Caki2 (cell line): Measurements from ENCODE around the gene PDE4D. TPM values are rescaled to one million over a fixed set of nuclear protein-coding genes. Genes with fewer than 3 reads are reported as not detected.
"Not testable (repeated sequence)": the region's sequence is repeated elsewhere in the genome, so short reads cannot be mapped to it uniquely, and the experiment has no call there.

Source experiments
- DNase-seq: peaks from one replicate; pipeline ENCODE4 v3.0.0-alpha.2; 2015; ENCODE audit warnings: low read depth
- in situ Hi-C: cut with HindIII; loops from 2 replicates; pipeline ENCODE4 v1.10.0; 2016; ENCODE audit warnings: low sequenced_read_pairs, low pct_unique_long_range_greater_than_20kb, mixed read lengths
- total RNA-seq: library from RNA; depleted of rRNA; stranded (reverse); fragments of >200 nt; shearing (Covaris generic); gene quantifications from 2 replicates; pipeline ENCODE4 v1.2.3, GENCODE V29; 2014; ENCODE audit warnings: low replicate concordance

Gene PDE4D
- total RNA-seq, 1 experiment from 2014 or later = 19.4 TPM

DNA sequence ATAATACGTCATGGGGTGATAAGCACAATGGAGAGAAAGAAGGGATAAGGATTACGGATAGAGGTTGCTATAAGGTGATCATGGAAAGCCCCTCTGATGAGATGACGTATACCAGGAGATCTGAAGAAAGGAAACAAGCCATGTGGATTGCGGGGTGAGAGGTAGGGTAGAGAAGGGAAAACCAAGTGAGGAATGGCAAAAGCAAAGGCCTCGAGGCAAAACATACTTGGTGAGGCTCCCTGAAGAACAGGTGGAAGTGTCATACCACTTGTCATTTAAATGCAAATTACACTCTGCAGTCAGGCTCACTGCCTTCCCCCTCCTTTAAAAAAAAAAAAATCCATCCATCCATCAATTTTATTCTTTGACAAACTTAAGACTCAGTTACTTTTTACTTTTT, 889.9 kb downstream of the PDE4D start:
- in situ Hi-C loops = no loop called here

GRCh38 chr5:59003124-59003523, 890.4 kb downstream of the PDE4D start:
- in situ Hi-C loops = no loop called here
- no peak for DNase-seq

More for the DNA sequence above, 889.9 kb downstream of the PDE4D start:
- DNase-seq = no peak

GRCh38 chr5:59002162-59002825, 891.2 kb downstream of the PDE4D start:
- no peak for DNase-seq
- in situ Hi-C loops = no loop called here

GRCh38 chr5:59001716-59002115, 891.8 kb downstream of the PDE4D start:
- DNase-seq = no peak
- in situ Hi-C loops = no loop called here

DNA sequence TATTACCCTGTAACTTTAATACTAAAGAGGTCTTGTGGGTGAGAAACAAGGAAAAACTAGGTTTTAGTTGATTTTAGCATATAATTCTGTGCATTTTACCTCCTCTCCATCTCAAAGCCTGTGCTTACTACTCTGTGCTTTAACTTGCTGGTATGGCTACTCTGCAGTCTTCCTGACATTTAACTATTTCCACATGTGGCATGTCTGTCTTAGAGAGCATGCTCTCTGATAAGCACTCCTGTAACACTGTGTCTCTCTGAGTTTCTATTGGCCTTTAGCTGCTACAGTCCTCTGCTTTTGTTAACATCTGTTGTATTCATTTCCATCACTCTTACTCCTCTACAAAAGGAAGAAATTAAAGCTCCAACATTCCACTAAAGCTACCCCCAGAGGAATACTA, 892.4 kb downstream of the PDE4D start:
- no peak for DNase-seq
- in situ Hi-C loops = no loop called here

GRCh38 chr5:59000211-59000610, 893.3 kb downstream of the PDE4D start:
- no peak for DNase-seq
- in situ Hi-C loops = no loop called here

- in situ Hi-C loops = no loop called here
- DNase-seq = no peak
These were observed 893.7 kb downstream of the PDE4D start for GRCh38 chr5:58999804-59000203.

- no peak for DNase-seq
- in situ Hi-C loops = no loop called here
These were observed 895.0 kb downstream of the PDE4D start for GRCh38 chr5:58998544-58998943.

GRCh38 chr5:58995779-58996178, 897.7 kb downstream of the PDE4D start:
- in situ Hi-C loops = not testable (repeated sequence)

DNA sequence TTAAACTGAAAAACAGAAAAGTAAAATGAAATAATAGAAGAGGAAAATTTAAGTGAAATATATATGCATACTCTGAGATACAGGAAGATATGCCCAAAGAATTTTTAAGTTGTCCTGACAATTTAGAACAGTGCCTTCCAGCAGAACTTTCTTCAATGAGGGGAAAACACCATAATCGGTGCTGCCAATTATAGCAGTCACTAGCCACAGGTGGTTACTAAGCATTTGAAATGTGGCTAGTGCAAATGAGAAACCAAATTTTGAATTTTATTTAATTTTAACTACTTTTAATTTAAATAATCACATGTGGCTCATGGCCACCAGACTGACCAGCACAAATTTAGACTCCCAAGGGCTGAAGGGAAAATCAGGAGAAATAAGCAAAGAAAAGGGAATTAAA, 900.1 kb downstream of the PDE4D start:
- no peak for DNase-seq

More at GRCh38 chr5:58995779-58996178, 897.7 kb downstream of the PDE4D start:
- DNase-seq = not testable (repeated sequence)

DNA sequence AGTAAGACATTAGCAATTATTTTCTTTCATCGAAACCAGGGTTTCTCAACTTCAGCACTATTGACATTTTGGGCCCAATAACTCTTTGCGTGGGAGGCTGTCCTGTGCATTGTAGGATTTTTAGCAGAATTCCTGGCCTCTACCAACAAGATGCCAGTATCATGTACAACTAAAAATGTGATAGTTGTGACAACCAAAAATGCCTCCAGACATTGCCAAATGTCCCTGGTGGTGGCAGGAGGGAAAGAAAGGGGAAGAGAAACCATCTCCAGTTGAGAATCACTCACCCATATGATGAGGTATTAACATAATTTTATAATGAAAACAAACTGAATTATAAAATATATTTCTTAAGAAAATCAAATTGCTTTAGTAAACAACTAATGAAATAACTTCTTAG, 904.6 kb downstream of the PDE4D start:
- DNase-seq = no peak
- in situ Hi-C loops = no loop called here

More for the DNA sequence above, 900.1 kb downstream of the PDE4D start:
- in situ Hi-C loops = no loop called here

GRCh38 chr5:58987193-58987592, 906.3 kb downstream of the PDE4D start:
- DNase-seq = no peak
- in situ Hi-C loops = no loop called here

GRCh38 chr5:58986281-58986680, 907.2 kb downstream of the PDE4D start:
- in situ Hi-C loops = no loop called here
- no peak for DNase-seq

DNA sequence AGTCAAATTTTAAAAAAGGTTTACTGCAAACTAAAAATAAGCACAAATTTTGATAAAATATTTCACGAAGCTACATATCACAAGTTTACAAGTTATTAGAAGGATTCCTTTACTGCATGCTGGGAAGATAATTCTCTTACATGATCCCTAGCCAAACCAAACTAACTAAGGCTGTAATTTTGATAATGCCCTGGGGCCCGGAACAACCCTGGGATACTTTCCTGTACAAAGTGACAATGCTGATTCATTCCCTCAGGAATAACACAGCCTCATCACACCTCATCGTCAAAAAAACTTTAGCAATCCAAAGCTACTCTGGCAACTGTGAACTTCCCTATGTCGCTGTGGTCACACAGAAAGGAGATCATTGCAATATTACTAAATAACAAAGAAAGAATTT, 907.8 kb downstream of the PDE4D start:
- in situ Hi-C loops = no loop called here
- DNase-seq = peak; percentile 27

GRCh38 chr5:58985311-58985710, 908.2 kb downstream of the PDE4D start:
- in situ Hi-C loops = no loop called here

DNA sequence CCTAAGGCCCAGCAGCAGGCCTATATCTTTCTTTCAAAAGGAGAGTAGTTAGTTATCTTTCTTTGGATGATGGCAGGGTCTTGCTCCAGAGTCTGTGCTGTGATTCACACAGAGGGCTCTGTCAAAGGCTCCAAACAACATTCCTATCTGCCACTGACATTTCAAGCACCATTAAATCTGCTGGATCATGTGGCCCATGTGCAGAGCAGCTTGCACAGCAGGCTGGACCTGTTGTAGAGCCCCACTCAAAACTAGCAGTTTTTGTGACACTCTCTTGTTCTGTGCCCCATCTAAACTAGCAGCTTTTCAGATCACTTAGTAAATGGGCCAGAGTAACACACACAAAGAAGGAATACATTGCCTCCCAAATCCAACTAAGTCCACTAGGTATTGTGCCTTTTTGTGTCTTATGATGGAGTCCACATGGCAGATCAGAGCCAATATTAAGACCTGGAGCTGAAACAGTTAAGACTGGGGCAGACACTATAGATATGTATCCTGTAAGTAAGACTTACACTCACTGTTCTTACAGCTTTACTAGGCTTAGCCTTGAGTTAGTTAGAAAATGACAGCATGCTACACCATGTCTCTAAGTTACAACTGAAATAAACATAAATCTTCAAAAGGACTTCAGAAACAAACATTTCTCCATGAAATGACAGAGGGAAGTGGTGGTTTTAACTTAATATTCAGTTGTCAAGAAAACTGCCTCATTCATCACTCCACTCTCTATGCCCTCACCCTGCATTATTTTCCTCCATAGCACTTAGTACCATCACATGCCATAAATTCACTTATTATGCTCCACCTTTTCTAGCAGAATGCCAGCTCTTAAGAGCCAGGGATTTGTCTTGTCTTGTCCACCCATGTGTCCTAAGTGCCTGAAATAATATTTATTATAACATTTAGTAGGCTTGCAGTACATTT, 909.7 kb downstream of the PDE4D start:
- in situ Hi-C loops = no loop called here
- no peak for DNase-seq

More at GRCh38 chr5:58985311-58985710, 908.2 kb downstream of the PDE4D start:
- DNase-seq = no peak

GRCh38 chr5:58980890-58981289, 912.6 kb downstream of the PDE4D start:
- no peak for DNase-seq
- in situ Hi-C loops = no loop called here

GRCh38 chr5:58979090-58979489, 914.4 kb downstream of the PDE4D start:
- DNase-seq = no peak
- in situ Hi-C loops = no loop called here

DNA sequence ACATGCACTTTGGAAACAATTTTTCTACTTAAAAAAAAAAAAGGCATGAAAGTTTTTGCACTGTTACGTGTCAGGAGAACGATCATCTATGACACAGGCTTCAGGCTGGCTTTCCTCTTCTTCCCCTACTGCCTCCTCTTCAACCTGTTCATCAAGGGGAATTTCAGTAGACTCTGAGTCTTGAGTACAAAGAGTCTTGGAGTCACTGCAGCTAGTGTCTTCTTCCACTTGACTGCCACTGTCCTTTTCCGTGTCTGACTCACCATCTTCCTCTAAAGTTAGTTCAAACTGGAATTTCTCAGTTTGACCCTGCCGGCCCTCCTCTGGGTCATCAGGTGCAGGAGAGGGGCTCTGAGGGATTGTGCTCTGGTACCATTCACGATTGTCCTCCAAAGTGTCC, 918.9 kb downstream of the PDE4D start:
- in situ Hi-C loops = no loop called here
- DNase-seq = no peak
